Measurements from ENCODE around the gene NPB. TPM values are rescaled to one million over a fixed set of nuclear protein-coding genes. Genes with fewer than 3 reads are reported as not detected.

The NPB gene
- total RNA-seq, 4 donors from 2014 or later = 0.41 TPM; not detected in 3

DNA sequence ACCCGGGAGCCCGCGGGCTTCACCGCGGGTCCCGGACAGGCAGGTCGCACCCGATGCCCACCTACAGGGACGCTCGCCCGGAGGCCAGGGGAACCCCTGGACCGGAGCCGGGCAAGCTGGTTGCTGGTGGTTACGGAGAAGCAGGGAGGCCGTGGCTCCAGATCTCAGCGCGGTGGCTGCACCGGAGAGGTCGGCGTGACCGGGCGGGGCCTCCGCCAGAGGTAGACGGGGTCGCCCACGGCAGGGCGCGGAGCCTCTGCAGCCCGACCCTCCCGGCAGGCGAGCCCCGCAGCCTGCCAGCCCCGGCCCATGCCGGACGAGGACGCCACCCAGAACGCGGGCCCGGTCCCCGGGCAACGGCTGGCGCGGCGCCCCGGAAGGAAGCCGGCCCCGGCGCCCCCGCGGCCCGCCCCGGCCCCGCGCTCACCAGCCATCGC is 8.8 kb downstream of the NPB start:
- Histone ChIP-seq H3K36me3 (peaks cover 0 to 26% (median 10%) of the 10 kb centered on the region in 4 donors), H3K27me3 (no peaks in the 10 kb centered on the region), H3K27ac (peak overlapping the region; percentile 81 to 90 (median 86)), H3K9me3 (no peaks in the 10 kb centered on the region), H3K4me1 (peaks cover 10 to 19% (median 13%) of the 10 kb centered on the region in 4 donors), H3K4me3 (peak overlapping the region; percentile 71 to 90 (median 79))
- peak; percentile 36 for DNase-seq
- in situ Hi-C loops (cut with MboI; ENCODE audit: low pct_ligation_motif_present in 1 of 4, low pct_unique_long_range_greater_than_20kb in 1 of 4, low sequenced_read_pairs in 3 of 4) (no loop called here), intact Hi-C loops (cut with DNase I; ENCODE audit: low total_unique reads) (no loop called here)
- TF ChIP-seq POLR2AphosphoS5 (IDR thresholded peaks at IDR 0.05) = no peak
- TF ChIP-seq, protein P1, sequence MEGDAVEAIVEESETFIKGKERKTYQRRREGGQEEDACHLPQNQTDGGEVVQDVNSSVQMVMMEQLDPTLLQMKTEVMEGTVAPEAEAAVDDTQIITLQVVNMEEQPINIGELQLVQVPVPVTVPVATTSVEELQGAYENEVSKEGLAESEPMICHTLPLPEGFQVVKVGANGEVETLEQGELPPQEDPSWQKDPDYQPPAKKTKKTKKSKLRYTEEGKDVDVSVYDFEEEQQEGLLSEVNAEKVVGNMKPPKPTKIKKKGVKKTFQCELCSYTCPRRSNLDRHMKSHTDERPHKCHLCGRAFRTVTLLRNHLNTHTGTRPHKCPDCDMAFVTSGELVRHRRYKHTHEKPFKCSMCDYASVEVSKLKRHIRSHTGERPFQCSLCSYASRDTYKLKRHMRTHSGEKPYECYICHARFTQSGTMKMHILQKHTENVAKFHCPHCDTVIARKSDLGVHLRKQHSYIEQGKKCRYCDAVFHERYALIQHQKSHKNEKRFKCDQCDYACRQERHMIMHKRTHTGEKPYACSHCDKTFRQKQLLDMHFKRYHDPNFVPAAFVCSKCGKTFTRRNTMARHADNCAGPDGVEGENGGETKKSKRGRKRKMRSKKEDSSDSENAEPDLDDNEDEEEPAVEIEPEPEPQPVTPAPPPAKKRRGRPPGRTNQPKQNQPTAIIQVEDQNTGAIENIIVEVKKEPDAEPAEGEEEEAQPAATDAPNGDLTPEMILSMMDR (IDR thresholded peaks at IDR 0.05) = no peak
- no peak for TF ChIP-seq EP300 (IDR thresholded peaks at IDR 0.05; ENCODE audit: low read depth)
- TF ChIP-seq POLR2A (IDR thresholded peaks at IDR 0.05) = no peak
- WGBS, 2 donors (ENCODE audit: low coverage in 1 of 2) = 0% methylated on average over 26 of the region's 55 CpGs; no CpG with 5 or more reads in 1 of the 2 donors

DNA sequence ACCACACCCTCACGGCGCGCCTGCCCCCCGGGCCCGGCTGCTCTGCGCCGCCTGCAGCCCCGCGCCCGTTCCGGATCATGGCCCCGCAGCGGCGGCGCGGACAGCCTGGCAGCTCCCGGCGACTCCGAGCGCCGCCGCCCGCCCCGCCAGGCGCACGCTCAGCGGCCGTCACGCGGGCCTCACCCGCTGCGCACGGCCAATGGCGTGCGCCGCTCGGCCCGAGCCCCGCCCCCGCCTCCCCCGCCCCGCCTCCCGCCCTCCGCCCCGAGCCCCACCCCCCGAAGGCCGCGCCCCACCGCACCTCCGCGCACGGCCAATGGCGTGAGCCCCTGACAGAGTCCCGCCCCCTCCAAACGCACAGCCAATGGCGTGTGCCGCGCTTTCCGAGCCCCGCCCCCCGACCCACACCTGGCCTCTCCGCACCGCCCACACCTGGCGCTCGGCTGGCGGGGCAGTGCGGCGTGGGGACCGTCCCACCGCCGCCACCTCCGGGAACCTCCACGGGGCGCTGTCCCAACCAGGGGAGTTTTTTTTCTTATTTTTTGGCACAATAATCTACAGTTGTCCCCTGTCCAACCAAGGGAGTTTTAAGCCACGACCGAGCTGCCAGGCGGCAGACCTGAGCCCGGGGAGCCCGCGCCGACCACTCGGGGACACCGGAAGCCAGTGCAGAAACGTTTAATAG is 9.4 kb downstream of the NPB start, which contains the start of gene PCYT2:
PCYT2 (minus strand) TSS at position 123 of the 685 bp plus-strand sequence; CDS start at position 79, 44 bp downstream.
- intact Hi-C loops (cut with DNase I; ENCODE audit: low total_unique reads) (no loop called here), in situ Hi-C loops (cut with MboI; ENCODE audit: low pct_ligation_motif_present in 1 of 4, low pct_unique_long_range_greater_than_20kb in 1 of 4, low sequenced_read_pairs in 3 of 4) (no loop called here)
- H3K27me3 ChIP-seq = no peaks in the 10 kb centered on the region
- peak within 1 kb of the TSS; percentile 71 to 90 (median 79) for H3K4me3 ChIP-seq
- WGBS, 2 donors (ENCODE audit: low coverage in 1 of 2) = 28% methylated on average over 14 of the region's 84 CpGs; no CpG with 5 or more reads in 1 of the 2 donors
- peak in 2 of 3 donors; percentile 2 to 33 for TF ChIP-seq POLR2AphosphoS5 (IDR thresholded peaks at IDR 0.05)
- TF ChIP-seq EP300 (IDR thresholded peaks at IDR 0.05; ENCODE audit: low read depth) = no peak
- TF ChIP-seq POLR2A (IDR thresholded peaks at IDR 0.05) = no peak
- TF ChIP-seq, protein P1 (IDR thresholded peaks at IDR 0.05) = peak in 3 of 5 experiments; percentile 10 to 41 (median 31)
- no peaks in the 10 kb centered on the region for H3K9me3 ChIP-seq
- peaks cover 10 to 25% (median 13%) of the 10 kb centered on the region in 4 donors for H3K4me1 ChIP-seq
- H3K36me3 ChIP-seq = peaks cover 0 to 26% (median 10%) of the 10 kb centered on the region in 4 donors
- H3K27ac ChIP-seq = peak within 1 kb of the TSS; percentile 81 to 90 (median 86)
- DNase-seq = peak; percentile 96

DNA sequence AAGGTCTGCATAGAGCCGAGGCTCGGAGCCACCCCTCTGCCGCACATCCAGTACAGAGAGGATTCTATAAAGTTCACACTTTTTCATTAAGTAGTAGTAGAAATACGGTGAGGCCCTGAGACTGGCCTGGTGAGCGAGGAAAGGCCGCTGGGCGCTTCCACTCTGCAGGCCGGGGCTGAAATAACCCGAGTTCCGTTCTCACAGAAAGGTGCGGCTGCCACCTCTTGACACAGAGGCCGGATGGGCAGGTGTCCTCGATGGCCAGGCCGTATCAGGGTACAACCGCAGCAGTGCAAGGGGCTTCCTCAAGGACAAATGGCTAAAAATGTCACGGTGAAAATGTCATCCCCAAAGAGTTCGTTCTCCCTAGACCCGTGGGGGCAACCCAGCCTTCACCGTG is 9.9 kb downstream of the NPB start:
- 89% methylated on average over 19 of the region's 19 CpGs; no CpG with 5 or more reads in 1 of the 2 donors for WGBS, 2 donors (ENCODE audit: low coverage in 1 of 2)
- TF ChIP-seq, protein P1 (IDR thresholded peaks at IDR 0.05) = no peak
- TF ChIP-seq POLR2A (IDR thresholded peaks at IDR 0.05) (no peak), EP300 (IDR thresholded peaks at IDR 0.05; ENCODE audit: low read depth) (no peak), POLR2AphosphoS5 (IDR thresholded peaks at IDR 0.05) (no peak)
- Histone ChIP-seq H3K4me1 (peaks cover 14 to 30% (median 19%) of the 10 kb centered on the region in 4 donors), H3K4me3 (peak overlapping the region in 1 of 4 donors; percentile 27), H3K9me3 (no peaks in the 10 kb centered on the region), H3K27me3 (no peaks in the 10 kb centered on the region), H3K27ac (peak overlapping the region; percentile 57 to 74 (median 72)), H3K36me3 (peaks cover 0 to 26% (median 10%) of the 10 kb centered on the region in 4 donors)
- DNase-seq = no peak
- in situ Hi-C loops (cut with MboI; ENCODE audit: low pct_ligation_motif_present in 1 of 4, low pct_unique_long_range_greater_than_20kb in 1 of 4, low sequenced_read_pairs in 3 of 4) (no loop called here), intact Hi-C loops (cut with DNase I; ENCODE audit: low total_unique reads) (no loop called here)

DNA sequence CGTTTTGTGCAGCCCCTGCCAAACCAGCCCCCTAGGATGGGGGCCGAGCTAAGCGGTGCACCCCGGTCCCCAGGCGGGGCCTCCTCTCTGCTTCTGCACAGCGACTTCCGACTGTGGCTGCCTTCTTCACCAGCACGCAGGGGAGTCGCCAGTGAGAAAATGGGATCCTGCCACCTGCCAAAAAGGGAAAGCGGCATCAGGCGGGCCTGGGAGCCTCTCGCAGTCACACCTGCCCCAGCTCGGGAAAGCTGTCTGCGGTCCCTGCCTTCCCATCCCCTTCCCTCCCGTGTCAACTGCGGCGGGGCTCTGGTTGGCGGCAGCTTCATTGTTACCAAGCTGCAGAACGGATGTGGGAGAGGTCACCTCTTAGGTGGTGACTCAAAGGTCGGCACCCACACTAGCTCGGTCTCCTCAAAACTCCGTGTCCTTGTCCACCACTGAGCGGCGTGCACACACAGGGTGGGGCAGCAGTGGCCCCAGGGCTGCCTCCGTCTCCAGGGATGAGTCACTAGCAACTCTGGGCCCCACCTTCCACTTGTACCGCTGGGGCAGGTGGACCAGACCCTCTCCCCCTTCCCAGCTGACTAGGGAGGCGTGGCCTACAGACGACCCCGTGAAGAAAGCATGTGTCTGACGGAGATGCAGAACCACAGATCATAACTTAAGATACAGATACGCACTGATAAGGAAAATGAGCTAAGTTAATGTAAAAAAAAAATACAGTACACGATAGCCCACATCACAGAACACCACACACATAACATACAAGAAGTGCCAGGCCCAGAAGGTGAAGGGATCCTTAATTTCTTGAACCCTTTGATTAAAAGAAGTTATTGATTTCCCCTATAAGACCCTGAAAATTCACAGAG is 10.6 kb downstream of the NPB start:
- Histone ChIP-seq H3K27me3 (no peaks in the 10 kb centered on the region), H3K36me3 (peaks cover 0 to 26% (median 10%) of the 10 kb centered on the region in 4 donors), H3K27ac (no peak overlapping the region), H3K4me1 (peaks cover 16 to 36% (median 24%) of the 10 kb centered on the region in 4 donors), H3K4me3 (no peak overlapping the region), H3K9me3 (no peaks in the 10 kb centered on the region)
- no peak for DNase-seq
- in situ Hi-C loops (cut with MboI; ENCODE audit: low pct_ligation_motif_present in 1 of 4, low pct_unique_long_range_greater_than_20kb in 1 of 4, low sequenced_read_pairs in 3 of 4) = no loop called here
- 87 to 93% methylated on average over 3 to 32 of the region's 32 CpGs for WGBS, 2 donors (ENCODE audit: low coverage in 1 of 2)
- intact Hi-C loops (cut with DNase I; ENCODE audit: low total_unique reads) = no loop called here
- TF ChIP-seq EP300 (IDR thresholded peaks at IDR 0.05; ENCODE audit: low read depth) (no peak), POLR2A (IDR thresholded peaks at IDR 0.05) (no peak), POLR2AphosphoS5 (IDR thresholded peaks at IDR 0.05) (no peak)
- TF ChIP-seq, protein P1 (IDR thresholded peaks at IDR 0.05) = no peak

All from transverse colon (tissue), 4 donors.